Esophagus muscularis mucosa (tissue), 4 donors: ENCODE data around the gene MAP4K1. TPM values are rescaled to one million over a fixed set of nuclear protein-coding genes. Genes with fewer than 3 reads are reported as not detected.

Experiments used
- DNase-seq: peaks from one replicate; pipeline ENCODE4 v3.0.0-alpha.2; 2017; ENCODE audit errors: extremely low spot score
- H3K27ac ChIP-seq, 4 donors: fragments of 200-600 bp; sonication (generic); replicated peaks in 1 of 4; 1 replicate in 3 of 4; 2 replicates in 1 of 4; pipeline ENCODE4 v1.5.1; 2016 to 2019; ENCODE audit warnings: mild to moderate bottlenecking in 1 of 4
- H3K27me3 ChIP-seq, 4 donors: fragments of 200-600 bp; sonication (generic); one replicate each; pipeline versions ENCODE4 v1.5.1 to v1.6.0; 2016 to 2019
- H3K36me3 ChIP-seq, 4 donors: fragments of 200-600 bp; sonication (generic); one replicate each; pipeline ENCODE4 v1.5.1; 2016 to 2019
- H3K4me1 ChIP-seq, 4 donors: fragments of 200-600 bp; sonication (generic); one replicate each; pipeline ENCODE4 v1.5.1; 2016 to 2019
- H3K4me3 ChIP-seq, 4 donors: fragments of 200-600 bp; sonication (generic); 1 replicate in 2 of 4; 2 replicates in 2 of 4; pipeline ENCODE4 v1.5.1; 2016 to 2019; ENCODE audit warnings: mild to moderate bottlenecking in 4 of 4, moderate library complexity in 1 of 4
- H3K9me3 ChIP-seq, 4 donors: fragments of 200-600 bp; sonication (generic); 1 replicate in 3 of 4; 2 replicates in 1 of 4; pipeline ENCODE4 v1.5.1; 2016 to 2019
- CTCF ChIP-seq, 3 experiments: fragments of 200-600 bp in 2 of 3; fragments of 450-650 bp in 1 of 3; sonication (generic) in 2 of 3; IDR thresholded peaks; one replicate each; pipeline ENCODE4 v1.5.1; 2017 to 2019; ENCODE audit warnings: antibody characterized with exemption in 3 of 3, mild to moderate bottlenecking in 2 of 3, moderate library complexity in 1 of 3
- EP300 ChIP-seq: sonication (generic); formaldehyde crosslinking; IDR thresholded peaks from one replicate; pipeline ENCODE4 v1.6.1; 2017; ENCODE audit warnings: antibody characterized with exemption
- POLR2A ChIP-seq: fragments of 450-650 bp; IDR thresholded peaks from one replicate; pipeline ENCODE4 v1.6.1; 2017; ENCODE audit warnings: antibody characterized with exemption, moderate library complexity, mild to moderate bottlenecking, low read depth
- POLR2AphosphoS5 ChIP-seq, 2 donors: sonication (generic); formaldehyde crosslinking; IDR thresholded peaks; one replicate each; pipeline ENCODE4 v1.6.1; 2017; ENCODE audit warnings: antibody characterized with exemption in 2 of 2
- WGBS: methylation state at CpG from one replicate; pipeline ENCODE4 v1.1.5; 2018; 5-methylcytosine and 5-hydroxymethylcytosine counted together
- intact Hi-C: fragments of 100-400 bp; cut with DNase I; formaldehyde crosslinking; loops from one replicate; pipeline ENCODE4 v1.15.1; 2023
- total RNA-seq, 4 donors: library from RNA; depleted of rRNA; stranded (reverse); fragments of >200 nt; gene quantifications; one replicate each; pipeline versions ENCODE4 v1.1.0 to v1.2.1, GENCODE V29; 2016

Gene MAP4K1
- 1 to 10 TPM; 1.2 to 4.5 (median 3.1) TPM for total RNA-seq

- Histone ChIP-seq H3K4me3 (peak within 1 kb of the TSS; percentile 71 to 91 (median 82)), H3K27ac (peak within 1 kb of the TSS; percentile 87 to 92 (median 87)), H3K27me3 (no peaks in the 10 kb centered on the region), H3K4me1 (peaks cover 21 to 31% (median 23%) of the 10 kb centered on the region in 4 donors), H3K9me3 (no peaks in the 10 kb centered on the region), H3K36me3 (peaks cover 26 to 30% (median 28%) of the 10 kb centered on the region in 4 donors)
- WGBS = 39% methylated on average over 5 of the region's 28 CpGs
- no peak for TF ChIP-seq POLR2AphosphoS5 (IDR thresholded peaks at IDR 0.05)
- no peak for TF ChIP-seq EP300
- TF ChIP-seq POLR2A = no peak
- TF ChIP-seq CTCF (IDR thresholded peaks at IDR 0.05) = no peak
- intact Hi-C loops = loop anchor here (5.0 kb wide), 1 partner anchor 216 kb away; the partner anchor contains the start of gene FAM98C
- DNase-seq = no peak
These were observed at the start of gene MAP4K1 for GRCh38 chr19:38617764-38618589. Gene MAP4K1 (minus strand): TSS chr19:38617953. CDS start chr19:38617895, 58 bp downstream.

GRCh38 chr19:38666663-38667511, 49.1 kb upstream of the MAP4K1 start:
- H3K27ac ChIP-seq = peak overlapping the region; percentile 92 to 99 (median 98)
- no peak for DNase-seq
- 31% methylated on average over 10 of the region's 10 CpGs for WGBS
- peaks cover 94 to 100% (median 100%) of the 10 kb centered on the region in 4 donors for H3K4me1 ChIP-seq
- H3K4me3 ChIP-seq = peak overlapping the region in 1 of 4 donors; percentile 19
- intact Hi-C loops = no loop called here
- H3K9me3 ChIP-seq = no peaks in the 10 kb centered on the region
- peak; percentile 34 to 50 for TF ChIP-seq POLR2AphosphoS5 (IDR thresholded peaks at IDR 0.05)
- TF ChIP-seq CTCF (IDR thresholded peaks at IDR 0.05) = no peak
- H3K27me3 ChIP-seq = no peaks in the 10 kb centered on the region
- H3K36me3 ChIP-seq = no peaks in the 10 kb centered on the region

GRCh38 chr19:38665950-38666662, 48.4 kb upstream of the MAP4K1 start:
- Histone ChIP-seq H3K27ac (peak overlapping the region; percentile 92 to 99 (median 98)), H3K36me3 (peaks cover 0 to 3% (median 0%) of the 10 kb centered on the region in 4 donors), H3K4me1 (peaks cover 99 to 100% (median 100%) of the 10 kb centered on the region in 4 donors), H3K27me3 (no peaks in the 10 kb centered on the region), H3K4me3 (peak overlapping the region in 1 of 4 donors; percentile 19), H3K9me3 (no peaks in the 10 kb centered on the region)
- WGBS = 29% methylated on average over 17 of the region's 19 CpGs
- no peak for TF ChIP-seq EP300
- TF ChIP-seq POLR2A = no peak
- TF ChIP-seq POLR2AphosphoS5 (IDR thresholded peaks at IDR 0.05) = peak; percentile 44 to 76
- TF ChIP-seq CTCF (IDR thresholded peaks at IDR 0.05) = no peak
- DNase-seq = no peak
- intact Hi-C loops = no loop called here

GRCh38 chr19:38665219-38665931, 47.6 kb upstream of the MAP4K1 start:
- Histone ChIP-seq H3K4me1 (peaks cover 99 to 100% (median 100%) of the 10 kb centered on the region in 4 donors), H3K4me3 (peak overlapping the region; percentile 17 to 31 (median 26)), H3K27me3 (no peaks in the 10 kb centered on the region), H3K27ac (peak overlapping the region; percentile 92 to 99 (median 98)), H3K9me3 (no peaks in the 10 kb centered on the region), H3K36me3 (peaks cover 0 to 9% (median 2%) of the 10 kb centered on the region in 4 donors)
- TF ChIP-seq EP300 = no peak
- no peak for TF ChIP-seq POLR2AphosphoS5 (IDR thresholded peaks at IDR 0.05)
- TF ChIP-seq CTCF (IDR thresholded peaks at IDR 0.05) = no peak
- no peak for TF ChIP-seq POLR2A
- WGBS = 65% methylated on average over 12 of the region's 13 CpGs
- no peak for DNase-seq
- intact Hi-C loops = no loop called here
